Measurements from ENCODE around the gene IQSEC1. TPM values are rescaled to one million over a fixed set of nuclear protein-coding genes. Genes with fewer than 3 reads are reported as not detected.

IQSEC1 gene
- total RNA-seq, 1 donor from 2014 or later: 70.1 TPM

DNA sequence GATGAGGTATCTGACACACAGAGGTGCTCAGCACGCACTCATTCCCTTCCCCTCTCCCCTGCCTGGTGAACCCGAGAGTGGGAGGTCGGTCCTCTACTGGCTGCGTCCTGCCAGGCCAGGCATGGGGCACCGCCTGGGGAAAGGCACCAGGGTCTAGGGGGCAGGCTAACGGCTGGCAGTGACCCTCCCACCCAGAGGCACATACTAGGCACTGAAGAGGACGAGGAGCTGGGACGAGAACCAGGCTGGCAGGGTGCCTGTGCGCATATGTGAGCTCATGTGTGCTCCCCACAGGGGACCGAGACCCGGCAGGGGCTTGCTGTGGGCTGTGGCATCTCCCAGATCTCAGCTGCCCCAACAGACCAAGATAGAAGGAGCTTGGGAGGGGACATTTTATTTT, 86.7 kb downstream of the IQSEC1 start:
- DNase-seq (ENCODE audit: low spot score): no peak

DNA sequence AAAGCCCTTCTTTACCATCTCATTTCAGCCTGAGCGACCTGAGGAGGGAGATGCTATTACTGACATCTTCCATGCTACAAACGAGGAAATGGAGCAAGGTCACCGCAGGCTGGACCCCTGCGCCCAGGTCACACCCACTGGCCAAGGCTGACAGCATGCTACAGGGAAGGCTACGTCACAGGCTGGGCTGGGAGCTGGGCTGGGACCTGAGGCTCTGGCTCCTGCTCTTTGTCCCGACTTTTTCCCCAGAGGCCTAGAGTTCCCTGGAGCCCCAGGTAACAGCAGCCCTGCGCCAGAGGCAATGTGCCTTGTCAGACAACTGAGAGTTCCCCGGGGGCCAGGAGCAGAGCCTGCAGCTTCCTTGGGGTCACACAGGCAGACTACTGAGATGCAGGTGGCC, 87.2 kb downstream of the IQSEC1 start:
- no peak for DNase-seq (ENCODE audit: low spot score)

DNA sequence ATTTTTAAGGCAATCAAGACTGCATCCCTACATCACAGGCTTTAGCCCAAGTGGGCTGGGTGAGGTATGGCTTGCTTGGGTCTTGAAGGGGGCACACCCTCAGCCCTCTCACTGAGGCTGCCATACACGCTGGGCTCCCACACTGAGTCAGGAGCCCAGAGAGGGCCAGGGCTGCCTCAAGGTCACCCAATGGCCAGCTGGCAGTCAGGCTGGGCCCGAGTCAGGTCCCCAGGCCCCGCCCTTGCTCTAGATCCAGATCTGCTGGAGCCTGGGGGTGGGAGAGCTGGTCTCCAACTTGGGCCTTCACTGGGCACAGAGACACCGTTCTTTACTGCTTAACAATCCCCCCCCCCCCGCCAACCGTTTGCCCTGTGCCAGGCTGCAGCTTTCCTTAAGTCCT, 88.1 kb downstream of the IQSEC1 start:
- no peak for DNase-seq (ENCODE audit: low spot score)

GRCh38 chr3:12984023-12984823, 89.0 kb downstream of the IQSEC1 start:
- no peak for DNase-seq (ENCODE audit: low spot score)

GRCh38 chr3:12983319-12983718, 89.9 kb downstream of the IQSEC1 start:
- no peak for DNase-seq (ENCODE audit: low spot score)

- no peak for DNase-seq (ENCODE audit: low spot score)
These were observed 90.6 kb downstream of the IQSEC1 start for GRCh38 chr3:12982619-12983101.

DNA sequence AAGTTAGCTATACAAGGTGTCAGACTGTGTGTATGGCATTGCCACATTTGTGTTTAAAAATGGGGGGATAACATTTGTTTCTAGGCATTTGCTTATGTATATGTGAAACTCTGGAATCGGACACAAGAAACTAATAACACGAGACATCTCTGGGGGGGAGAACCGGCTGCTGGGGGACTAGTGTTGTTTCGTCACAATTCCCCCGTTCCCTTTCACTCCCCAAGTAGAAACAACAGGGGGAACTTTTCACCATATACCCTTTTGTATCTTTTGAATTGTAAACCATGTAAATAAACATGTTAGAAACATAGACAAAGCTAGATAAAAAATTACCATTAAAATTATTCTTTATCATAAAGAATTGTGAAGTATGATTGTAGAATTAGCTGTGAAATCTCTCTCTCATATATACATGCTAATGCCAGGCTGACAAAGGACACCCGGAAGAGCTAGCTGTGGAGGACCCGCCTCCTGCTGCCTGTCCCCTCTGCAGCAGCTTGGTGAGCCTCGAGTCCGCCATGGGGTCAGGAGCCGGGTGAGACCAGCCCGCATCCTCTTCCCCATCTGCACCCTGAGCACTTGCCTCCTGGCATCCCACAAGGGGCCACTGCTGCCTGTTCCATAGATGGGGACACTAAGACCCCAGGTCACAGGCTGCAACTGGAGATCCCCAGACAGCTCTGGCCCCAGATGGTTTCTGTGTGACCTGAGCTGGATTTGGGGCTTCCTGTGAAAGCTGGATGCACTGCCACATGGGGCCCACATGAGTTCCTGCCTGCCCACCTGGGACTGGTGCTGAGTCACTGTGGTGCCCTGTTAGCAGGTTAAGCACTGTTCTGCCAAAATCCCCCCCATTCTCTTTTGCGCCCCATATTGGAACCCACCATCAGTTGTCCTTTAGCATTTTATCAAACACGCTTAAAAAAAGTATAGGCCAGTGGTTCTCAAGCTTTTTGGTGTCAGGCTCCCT, 91.6 kb downstream of the IQSEC1 start:
- DNase-seq (ENCODE audit: low spot score): no peak

GRCh38 chr3:12980596-12981290, 92.5 kb downstream of the IQSEC1 start:
- no peak for DNase-seq (ENCODE audit: low spot score)

DNA sequence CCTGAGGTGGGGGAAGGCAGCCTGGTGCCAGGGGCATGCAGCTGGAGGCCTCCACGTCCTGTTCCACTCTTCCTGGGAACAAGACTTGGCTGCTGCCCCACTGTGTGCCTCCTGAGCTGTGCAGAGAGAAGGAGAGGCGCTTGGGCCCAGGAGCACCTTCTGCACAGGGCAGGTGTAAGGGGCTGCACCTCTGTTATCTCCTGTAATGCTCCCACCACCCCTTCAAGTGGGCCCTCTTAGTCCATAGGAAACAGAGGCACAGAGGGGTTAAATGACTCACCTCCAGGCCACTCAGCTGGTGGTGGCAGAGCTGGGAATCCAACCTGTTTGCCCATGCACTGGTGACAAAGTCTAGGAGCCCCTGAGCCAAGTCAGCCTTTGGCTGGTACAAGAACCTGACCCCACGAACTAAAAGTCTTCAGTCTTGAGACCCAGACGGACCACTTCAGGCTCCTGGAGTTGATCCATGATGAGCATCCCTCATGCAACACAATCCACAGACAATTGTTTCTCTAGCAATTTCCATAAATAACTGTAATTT, 93.2 kb downstream of the IQSEC1 start:
- DNase-seq (ENCODE audit: low spot score): no peak

DNA sequence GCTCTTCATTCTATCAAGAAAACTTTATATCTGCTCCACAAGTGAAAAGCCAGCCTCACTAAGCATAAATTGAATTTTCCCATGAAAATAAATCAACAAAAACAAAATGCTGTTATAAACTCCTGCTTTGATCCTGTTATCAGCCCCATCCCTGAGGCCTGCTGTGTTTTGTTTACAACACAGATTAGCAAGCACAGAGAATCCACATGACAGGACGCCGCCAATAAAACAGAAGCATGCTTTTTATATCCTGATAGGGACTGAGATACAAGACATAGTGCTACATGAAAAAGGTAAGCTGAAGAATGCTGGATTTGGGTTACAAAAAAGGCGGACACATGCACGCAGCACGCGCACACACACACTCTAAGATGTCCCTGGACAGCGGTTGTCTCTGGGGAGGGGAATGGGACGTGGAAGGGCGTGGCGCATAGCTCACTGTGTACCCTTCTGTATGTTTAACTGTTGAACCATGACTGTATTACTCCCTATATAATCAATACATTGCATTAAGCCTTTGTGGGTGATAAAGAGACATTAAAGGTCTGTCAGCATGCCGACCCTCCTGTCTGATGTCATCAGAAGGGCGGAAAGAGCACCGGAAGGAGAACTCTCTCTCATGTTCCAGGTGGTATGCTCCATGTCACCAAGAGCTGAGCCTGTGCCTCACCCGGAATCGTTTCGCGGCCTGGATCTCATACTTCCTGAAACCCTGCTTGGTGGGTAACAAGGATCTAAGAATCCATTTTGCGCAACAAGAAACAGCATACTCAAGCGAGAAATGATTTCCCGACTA, 93.9 kb downstream of the IQSEC1 start:
- no peak for DNase-seq (ENCODE audit: low spot score)

GRCh38 chr3:12978682-12979081, 94.5 kb downstream of the IQSEC1 start:
- DNase-seq (ENCODE audit: low spot score): no peak

DNA sequence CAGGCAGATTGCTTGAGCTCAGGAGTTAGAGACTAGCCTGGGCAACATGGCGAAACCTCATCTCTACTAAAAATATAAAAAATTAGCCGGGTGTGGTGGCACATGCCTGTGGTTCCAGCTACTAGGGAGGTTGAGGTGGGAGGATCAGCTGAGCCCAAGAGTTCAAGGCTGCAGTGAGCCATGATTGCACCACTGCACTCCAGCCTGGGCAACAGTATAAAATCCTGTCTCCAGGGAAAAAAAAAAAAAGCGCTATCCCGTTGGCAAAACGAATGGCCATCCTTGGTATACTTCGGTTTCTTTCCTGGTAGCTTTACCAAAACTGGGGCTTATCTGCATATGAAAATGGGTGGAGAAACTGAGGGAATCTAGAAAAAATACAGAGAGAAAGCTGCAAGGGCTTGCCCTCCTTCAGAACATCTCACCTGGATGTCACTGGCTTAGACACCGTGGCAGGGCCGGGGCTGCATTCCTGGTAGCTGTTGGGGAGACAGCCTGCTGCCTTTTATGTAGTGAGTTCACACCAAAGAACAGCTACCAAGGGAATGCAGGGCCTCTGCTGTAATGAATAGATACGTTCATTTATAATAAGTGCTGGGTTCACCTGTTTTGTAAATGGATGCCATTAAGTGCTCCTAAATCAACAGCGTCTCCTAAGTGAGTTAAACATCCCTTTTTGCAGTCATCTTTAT, 96.0 kb downstream of the IQSEC1 start:
- no peak for DNase-seq (ENCODE audit: low spot score)

DNA sequence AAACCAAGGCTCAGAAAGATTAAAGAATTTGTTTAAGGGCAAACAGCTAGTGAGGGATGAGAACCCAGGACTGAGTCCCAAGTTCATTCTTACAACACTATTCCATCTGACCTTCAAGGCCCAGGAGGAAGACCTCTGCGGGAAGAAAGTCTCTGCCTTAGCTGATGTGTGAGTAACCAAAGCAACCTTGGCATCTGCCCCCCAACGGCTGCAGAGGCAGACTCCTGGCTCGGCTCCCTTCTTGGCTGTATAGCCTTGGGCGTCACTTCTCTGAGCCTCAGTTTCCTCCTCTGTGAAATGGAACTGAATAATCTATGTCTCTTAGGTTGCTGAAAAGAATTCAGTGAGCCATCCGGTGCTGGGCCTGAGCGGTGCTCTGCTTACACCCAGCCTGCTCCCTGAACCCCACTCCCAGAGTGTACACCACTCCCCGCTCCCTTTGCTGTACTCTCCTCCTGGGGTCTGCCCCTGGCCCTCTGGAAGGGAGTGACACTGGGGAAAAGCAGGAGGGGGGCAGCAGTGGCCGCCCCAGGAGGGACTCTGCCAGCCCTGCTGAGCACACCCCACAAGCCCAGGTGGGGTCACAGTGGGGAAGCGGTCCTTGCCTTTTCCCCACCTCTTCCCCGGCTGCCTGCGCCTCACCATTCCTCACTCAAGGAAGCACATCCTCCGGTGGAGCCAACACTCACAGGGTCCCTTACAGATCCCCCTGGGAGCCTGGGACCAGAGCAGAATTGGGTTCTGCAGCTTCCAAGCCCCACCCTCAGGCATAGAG, 97.3 kb downstream of the IQSEC1 start:
- DNase-seq (ENCODE audit: low spot score): no peak

DNA sequence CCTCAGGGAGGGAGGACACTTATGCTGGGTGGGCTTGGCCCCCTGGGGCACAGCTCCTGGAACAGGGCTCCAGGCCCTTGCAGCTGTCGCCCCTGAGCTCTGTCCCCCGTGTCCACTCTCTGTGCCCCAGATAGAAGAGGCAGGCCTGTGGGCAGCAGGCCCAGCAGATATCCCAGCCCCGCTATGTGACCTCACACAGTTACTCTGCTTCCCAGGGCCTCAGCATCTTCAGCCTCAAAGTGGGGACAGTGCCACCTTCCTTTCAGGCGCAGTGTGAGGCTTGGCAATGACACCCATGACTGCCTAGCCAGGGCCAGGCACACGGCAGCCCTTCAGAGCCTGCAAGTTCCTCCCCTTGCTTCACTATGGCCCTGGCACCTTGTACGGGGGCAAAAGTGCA, 98.4 kb downstream of the IQSEC1 start:
- DNase-seq (ENCODE audit: low spot score): no peak

GRCh38 chr3:12974334-12974733, 98.9 kb downstream of the IQSEC1 start:
- DNase-seq (ENCODE audit: low spot score): no peak

- DNase-seq (ENCODE audit: low spot score): no peak
These were observed 99.4 kb downstream of the IQSEC1 start for GRCh38 chr3:12973827-12974226.

DNA sequence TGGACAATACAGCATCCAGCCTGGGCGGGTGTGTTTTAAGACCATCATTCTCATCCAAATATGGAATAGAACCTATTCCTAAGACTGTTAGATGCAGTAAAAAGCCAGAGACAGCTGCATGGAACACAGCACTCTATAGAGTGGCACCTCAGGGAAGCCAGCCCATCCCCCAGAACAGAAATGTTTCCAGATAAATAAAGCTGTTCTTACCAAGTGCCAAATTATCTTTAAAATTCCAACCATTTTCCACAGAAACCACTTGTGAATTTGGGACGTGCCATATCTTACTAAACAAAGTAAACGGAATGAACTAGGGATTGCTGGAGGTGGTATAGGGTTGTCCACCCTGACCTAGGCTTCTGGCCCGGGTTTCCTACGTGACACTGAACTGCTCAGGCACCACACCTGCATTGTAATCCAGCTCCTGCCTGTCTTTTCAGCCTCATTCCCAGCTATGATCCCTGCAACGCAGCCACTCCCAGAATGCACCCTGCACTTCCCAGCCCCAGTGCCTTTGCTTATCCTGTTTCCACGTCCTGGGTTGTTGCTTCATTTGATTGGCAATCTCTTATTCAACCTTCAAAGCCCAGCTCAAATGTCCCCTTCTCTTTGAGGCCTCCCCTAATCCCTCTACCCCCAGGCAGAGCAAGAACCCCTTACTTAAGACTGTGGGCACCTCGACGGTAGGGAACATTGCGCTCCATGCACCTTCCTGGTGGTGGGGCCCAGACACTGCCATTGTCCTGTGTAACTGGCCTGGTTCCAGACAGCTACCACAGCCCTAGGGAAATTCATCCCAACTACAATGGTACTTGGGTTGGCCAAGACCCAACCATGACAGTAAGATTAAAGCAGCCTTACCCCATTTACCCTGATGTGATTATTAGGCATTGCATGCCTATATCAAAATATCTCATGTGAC, 100.2 kb downstream of the IQSEC1 start:
- no peak for DNase-seq (ENCODE audit: low spot score)

DNA sequence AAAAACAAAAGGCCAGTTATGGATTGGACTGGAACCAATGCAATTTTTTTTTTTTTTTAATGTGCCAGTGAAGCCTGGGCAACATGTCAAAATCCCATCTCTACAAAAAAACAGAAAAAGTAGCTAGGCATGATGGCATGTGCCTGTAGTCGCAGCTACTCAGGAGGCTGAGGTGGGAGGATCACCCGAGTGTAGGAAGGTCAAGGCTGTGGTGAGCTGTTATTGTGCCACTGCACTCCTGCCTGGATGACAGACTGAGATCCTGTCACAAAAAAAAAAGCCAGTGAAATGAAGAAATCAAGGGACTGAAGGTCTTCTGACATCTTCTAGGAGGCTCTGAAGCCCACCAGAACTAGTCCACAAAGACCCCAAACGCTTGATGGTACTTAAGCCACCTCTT, 101.2 kb downstream of the IQSEC1 start:
- no peak for DNase-seq (ENCODE audit: low spot score)
